ENCODE measurements around the gene TULP4.
A peak's percentile ranks its signal among the peaks of the same experiment; 100 is the strongest.

Gene TULP4

DNA sequence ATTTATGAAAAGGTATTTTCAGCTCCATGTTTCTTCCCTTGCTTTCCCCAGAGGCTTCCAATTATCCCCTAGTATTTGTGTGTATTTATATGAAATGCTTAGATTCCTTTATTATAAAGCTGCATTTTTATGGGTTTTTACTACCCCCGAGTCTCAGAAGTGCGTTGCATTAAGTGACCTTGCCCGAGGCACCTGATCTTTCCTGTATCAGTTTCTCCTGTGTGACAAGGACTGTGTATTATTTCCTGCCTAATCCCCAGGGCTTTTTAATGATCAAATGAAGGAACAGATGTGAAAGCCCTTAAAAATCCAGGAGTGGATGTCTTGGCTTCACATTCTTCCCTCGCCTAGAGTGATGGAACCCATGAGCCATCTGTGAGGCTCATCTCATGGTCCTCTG lies 118.8 kb downstream of the TULP4 start:
- ATAC-seq (replicated peaks) (no peak), DNase-seq (no peak)
- Mint-ChIP-seq H3K36me3 (peaks cover 24 to 40% of the 10 kb centered on the region in 2 donors), H3K9me3 (peaks cover 0 to 2% of the 10 kb centered on the region in 2 donors), H3K27me3 (no peaks in the 10 kb centered on the region), H3K27ac (no peak overlapping the region), H3K4me1 (peaks cover 0 to 6% of the 10 kb centered on the region in 2 donors), H3K4me3 (no peak overlapping the region)

DNA sequence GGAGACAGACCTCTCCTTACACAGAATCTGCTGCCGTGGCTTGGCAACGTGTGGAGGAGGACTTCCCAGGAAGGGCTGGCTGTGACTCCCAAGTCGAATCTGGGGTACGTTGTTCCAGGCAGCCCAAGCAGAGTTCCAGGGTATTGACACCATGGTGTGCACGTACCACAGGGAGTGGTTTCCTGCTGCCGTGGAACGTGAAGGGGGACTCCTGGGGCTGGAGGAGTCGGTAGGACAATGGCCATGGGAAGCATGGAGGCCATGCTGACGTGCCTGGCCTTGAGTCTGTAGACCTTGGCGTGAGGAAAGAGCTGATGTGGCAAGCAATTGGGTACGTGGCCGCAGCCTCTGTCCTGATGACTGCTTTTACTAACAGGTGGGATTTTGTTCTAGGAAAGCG lies 119.3 kb downstream of the TULP4 start:
- DNase-seq (no peak), ATAC-seq (replicated peaks) (no peak)
- Mint-ChIP-seq H3K27me3 (no peaks in the 10 kb centered on the region), H3K27ac (no peak overlapping the region), H3K9me3 (no peaks in the 10 kb centered on the region), H3K4me3 (no peak overlapping the region), H3K36me3 (peaks cover 23 to 36% of the 10 kb centered on the region in 2 donors), H3K4me1 (peaks cover 0 to 6% of the 10 kb centered on the region in 2 donors)

DNA sequence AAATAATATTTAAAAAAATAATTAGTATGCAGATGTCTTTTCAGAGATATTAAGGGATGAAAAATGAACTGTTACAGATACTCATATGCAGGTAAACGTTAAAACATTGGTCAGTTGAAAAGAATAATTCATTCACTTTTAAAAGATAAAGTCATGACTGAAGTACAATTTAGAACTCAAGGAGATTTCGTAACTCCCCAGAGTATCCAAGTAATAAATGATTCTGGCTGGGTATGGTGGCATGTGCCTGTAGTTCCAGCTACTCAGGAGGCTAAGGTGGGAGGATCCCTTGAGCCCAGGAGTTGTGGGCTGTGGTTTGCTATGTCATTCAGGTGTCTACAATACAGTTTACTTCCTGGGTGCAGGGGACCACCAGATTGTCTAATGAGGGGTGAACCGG lies 125.3 kb downstream of the TULP4 start:
- DNase-seq, result no peak
- Mint-ChIP-seq H3K4me3 (no peak overlapping the region), H3K27me3 (no peaks in the 10 kb centered on the region), H3K4me1 (peaks cover 6 to 12% of the 10 kb centered on the region in 2 donors), H3K9me3 (no peaks in the 10 kb centered on the region), H3K27ac (no peak overlapping the region), H3K36me3 (peaks cover 18 to 29% of the 10 kb centered on the region in 2 donors)
- no peak for ATAC-seq (replicated peaks)

DNA sequence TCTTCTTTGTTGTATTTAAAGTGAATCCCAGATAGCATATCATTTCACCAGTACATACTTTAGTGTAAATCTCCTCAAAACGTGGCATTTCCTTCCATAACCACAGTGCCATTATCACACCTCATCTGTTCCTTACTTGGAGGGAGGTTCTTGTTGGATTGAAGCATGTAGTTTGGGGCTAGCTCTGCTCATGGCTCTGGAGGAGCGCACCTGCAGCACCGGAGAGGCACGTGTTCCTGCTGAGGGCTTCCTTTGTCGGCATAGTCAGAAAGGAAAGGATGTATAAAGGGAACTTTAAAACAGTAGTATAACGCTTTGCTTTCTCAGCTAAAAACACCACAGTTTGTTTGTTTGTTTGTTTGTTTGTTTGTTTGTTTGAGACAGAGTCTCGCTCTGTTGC lies 126.0 kb downstream of the TULP4 start:
- Mint-ChIP-seq H3K27ac (no peak overlapping the region), H3K27me3 (no peaks in the 10 kb centered on the region), H3K9me3 (no peaks in the 10 kb centered on the region), H3K4me1 (peaks cover 6 to 12% of the 10 kb centered on the region in 2 donors), H3K4me3 (no peak overlapping the region), H3K36me3 (peaks cover 20 to 35% of the 10 kb centered on the region in 2 donors)
- DNase-seq (no peak), ATAC-seq (replicated peaks) (no peak)

DNA sequence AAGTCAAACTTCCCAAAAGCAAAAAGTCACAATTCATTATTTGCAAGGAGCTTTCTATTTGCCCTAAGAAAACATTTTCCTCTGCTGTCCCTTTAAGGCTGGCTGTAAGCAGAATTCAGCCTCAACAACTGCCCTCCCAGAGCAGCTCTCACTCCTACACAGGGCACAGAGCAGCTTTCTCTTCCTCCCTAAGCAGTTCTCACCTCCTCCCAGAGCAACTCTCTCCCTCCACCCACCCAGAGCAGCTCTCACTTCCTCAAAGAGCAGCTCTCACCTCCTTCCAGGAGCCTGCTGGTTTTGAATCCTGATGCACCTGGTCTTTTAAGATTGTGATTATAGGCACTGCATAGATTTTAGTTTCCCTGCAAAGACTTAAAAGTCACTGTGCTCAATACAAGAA lies 127.0 kb downstream of the TULP4 start:
- DNase-seq (peak; percentile 66), ATAC-seq (replicated peaks) (peak; percentile 100)
- peaks cover 6 to 12% of the 10 kb centered on the region in 2 donors for H3K4me1 Mint-ChIP-seq
- no peaks in the 10 kb centered on the region for H3K9me3 Mint-ChIP-seq
- no peak overlapping the region for H3K27ac Mint-ChIP-seq
- H3K27me3 Mint-ChIP-seq, result no peaks in the 10 kb centered on the region
- no peak overlapping the region for H3K4me3 Mint-ChIP-seq
- peaks cover 24 to 37% of the 10 kb centered on the region in 2 donors for H3K36me3 Mint-ChIP-seq

DNA sequence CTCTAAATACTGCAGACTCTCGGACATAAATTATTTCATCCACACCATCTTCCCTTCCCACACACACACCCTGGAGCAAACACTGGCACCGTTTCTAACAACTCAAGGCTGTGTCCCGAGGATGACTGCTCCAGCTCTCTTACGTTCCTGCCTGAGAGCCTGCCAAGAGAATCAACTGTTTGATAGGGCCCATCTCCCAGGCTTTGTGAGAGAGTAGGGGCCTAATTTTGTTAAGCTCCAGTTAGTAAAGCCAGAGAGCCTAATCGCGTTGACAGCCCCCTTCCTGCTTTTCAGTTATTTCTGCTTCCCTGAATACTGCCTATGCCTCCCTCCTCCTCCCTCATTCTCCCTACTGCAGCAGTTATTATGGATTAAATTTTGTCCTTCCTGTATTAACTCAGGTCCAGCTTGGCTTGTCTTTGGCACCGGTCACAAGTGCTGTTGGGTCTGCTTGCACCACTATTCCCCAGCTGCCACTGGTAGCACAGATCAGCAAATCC lies 129.5 kb downstream of the TULP4 start:
- H3K4me1 Mint-ChIP-seq, result peaks cover 4 to 12% of the 10 kb centered on the region in 2 donors
- peaks cover 21 to 36% of the 10 kb centered on the region in 2 donors for H3K36me3 Mint-ChIP-seq
- DNase-seq (no peak), ATAC-seq (replicated peaks) (no peak)
- H3K27ac Mint-ChIP-seq, result peak overlapping the region; percentile 42
- no peaks in the 10 kb centered on the region for H3K27me3 Mint-ChIP-seq
- H3K9me3 Mint-ChIP-seq, result peaks cover 0 to 3% of the 10 kb centered on the region in 2 donors
- H3K4me3 Mint-ChIP-seq, result no peak overlapping the region

DNA sequence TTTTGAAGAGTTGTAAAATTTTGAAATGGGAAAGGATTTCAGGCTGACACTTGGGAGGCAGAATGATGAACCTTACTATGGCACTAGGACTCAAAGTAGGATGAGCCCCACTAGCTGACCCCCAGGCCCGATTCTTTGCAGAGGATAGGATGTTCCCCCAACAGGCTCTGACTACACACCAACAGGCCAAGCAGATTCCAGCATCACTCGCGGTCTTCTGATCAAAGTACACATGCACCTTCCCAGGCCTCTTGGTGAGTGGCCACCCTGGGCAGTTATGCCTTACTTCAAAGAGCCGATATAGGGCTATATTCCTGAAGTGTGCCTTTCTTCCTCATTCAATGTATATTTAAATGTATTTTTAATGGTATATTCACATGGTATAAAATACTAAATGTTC lies 130.0 kb downstream of the TULP4 start:
- H3K36me3 Mint-ChIP-seq, result peaks cover 21 to 38% of the 10 kb centered on the region in 2 donors
- no peak overlapping the region for H3K27ac Mint-ChIP-seq
- no peaks in the 10 kb centered on the region for H3K27me3 Mint-ChIP-seq
- peaks cover 0 to 3% of the 10 kb centered on the region in 2 donors for H3K9me3 Mint-ChIP-seq
- H3K4me1 Mint-ChIP-seq, result peaks cover 4 to 12% of the 10 kb centered on the region in 2 donors
- no peak overlapping the region for H3K4me3 Mint-ChIP-seq
- ATAC-seq (replicated peaks), result no peak
- no peak for DNase-seq

DNA sequence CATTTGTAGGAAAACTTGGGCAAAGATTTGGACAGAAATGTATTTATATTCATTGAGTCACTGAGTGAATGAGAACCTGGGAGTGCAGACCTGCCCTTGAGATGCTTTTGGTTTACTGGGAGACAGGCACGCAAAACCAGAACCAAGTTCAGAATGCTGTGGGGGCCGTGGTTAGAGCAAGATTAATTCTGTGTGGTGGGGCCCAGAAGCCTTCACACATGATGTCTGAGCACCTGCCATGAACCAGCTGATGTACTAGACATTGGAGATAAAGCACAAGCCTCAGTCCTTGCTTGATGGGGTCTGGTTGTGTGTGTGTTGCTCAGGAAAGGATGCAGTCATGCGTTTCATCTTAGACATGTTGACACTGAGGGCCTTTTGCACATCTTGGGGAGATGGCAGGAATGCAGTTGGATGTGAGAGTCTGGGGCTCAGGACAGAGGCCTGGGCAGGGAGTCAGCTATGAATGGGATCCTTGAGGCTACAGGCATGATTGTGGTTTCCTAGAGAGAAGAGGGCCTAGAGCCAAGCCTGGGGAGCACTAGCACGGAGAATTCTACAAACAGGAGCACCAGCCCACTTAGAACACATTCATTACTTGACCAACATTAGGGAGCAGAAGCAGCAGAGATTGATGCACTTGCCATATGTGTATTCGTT lies 133.3 kb downstream of the TULP4 start:
- Mint-ChIP-seq H3K4me1 (peaks cover 0 to 1% of the 10 kb centered on the region in 2 donors), H3K36me3 (peaks cover 28 to 50% of the 10 kb centered on the region in 2 donors), H3K4me3 (no peak overlapping the region), H3K9me3 (peaks cover 0 to 3% of the 10 kb centered on the region in 2 donors), H3K27ac (peak overlapping the region; percentile 59), H3K27me3 (no peaks in the 10 kb centered on the region)
- no peak for DNase-seq
- no peak for ATAC-seq (replicated peaks)

DNA sequence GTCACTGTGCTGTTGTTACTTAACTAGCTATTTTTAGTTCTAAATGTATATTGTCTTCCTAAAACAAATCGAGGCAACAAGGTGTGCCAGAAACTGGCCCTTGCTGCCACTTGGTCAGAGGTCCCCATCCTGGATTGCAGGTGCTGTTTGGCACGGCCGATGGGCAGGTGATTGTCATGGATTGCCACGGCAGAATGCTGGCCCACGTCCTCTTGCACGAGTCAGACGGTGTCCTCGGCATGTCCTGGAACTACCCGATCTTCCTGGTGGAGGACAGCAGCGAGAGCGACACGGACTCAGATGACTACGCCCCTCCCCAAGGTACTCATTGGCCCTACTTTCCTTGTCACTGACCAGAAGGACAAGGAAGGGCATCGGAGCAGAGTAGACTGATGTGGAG lies 136.6 kb downstream of the TULP4 start:
- no peak overlapping the region for H3K4me3 Mint-ChIP-seq
- no peak for ATAC-seq (replicated peaks)
- H3K4me1 Mint-ChIP-seq, result peaks cover 0 to 1% of the 10 kb centered on the region in 2 donors
- no peaks in the 10 kb centered on the region for H3K27me3 Mint-ChIP-seq
- no peak overlapping the region for H3K27ac Mint-ChIP-seq
- H3K36me3 Mint-ChIP-seq, result peaks cover 30 to 48% of the 10 kb centered on the region in 2 donors
- DNase-seq, result no peak
- H3K9me3 Mint-ChIP-seq, result peaks cover 0 to 3% of the 10 kb centered on the region in 2 donors

DNA sequence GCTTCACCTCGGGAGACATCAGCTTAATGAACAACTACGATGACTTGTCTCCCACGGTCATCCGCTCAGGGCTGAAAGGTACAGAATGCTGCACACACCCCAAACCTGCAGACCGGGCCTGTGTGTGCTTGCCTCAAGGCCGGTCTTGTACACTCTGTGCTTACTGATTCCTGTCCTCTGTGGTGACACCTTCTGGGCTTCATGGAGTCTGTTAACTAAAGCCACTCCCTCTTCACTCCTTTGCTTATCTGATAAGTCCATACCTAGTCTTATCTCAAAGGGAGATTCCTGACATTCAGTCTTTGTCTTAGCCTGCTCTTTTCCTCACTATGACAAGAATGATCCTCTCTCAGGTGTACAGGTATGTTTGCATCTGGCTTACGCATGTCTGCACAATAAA lies 139.9 kb downstream of the TULP4 start:
- Mint-ChIP-seq H3K27me3 (no peaks in the 10 kb centered on the region), H3K27ac (no peak overlapping the region), H3K36me3 (peaks cover 33 to 38% of the 10 kb centered on the region in 2 donors), H3K4me1 (no peaks in the 10 kb centered on the region), H3K4me3 (no peak overlapping the region), H3K9me3 (no peaks in the 10 kb centered on the region)
- DNase-seq (no peak), ATAC-seq (replicated peaks) (no peak)

DNA sequence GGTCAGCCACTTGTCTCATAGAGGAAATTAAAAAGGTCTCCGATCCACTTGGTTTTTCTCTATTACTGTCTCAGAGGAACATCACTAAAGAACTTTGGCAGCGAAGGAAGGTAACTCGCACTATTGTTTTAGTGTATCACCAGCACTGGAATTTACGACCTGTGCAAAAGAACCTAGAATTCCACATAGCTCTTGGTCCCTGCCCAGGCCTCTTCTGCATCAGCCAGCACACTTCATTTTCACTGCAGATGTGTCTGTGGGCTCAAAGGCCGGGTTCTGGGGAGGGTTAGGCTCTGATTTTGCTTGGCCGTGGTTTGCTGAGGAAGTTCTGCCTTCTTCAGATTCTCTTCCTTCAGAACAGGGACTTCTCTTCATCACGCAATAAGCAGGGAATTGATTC lies 144.9 kb downstream of the TULP4 start:
- no peak overlapping the region for H3K27ac Mint-ChIP-seq
- peaks cover 3 to 12% of the 10 kb centered on the region in 2 donors for H3K4me1 Mint-ChIP-seq
- peaks cover 32 to 44% of the 10 kb centered on the region in 2 donors for H3K36me3 Mint-ChIP-seq
- DNase-seq, result no peak
- ATAC-seq (replicated peaks), result no peak
- no peaks in the 10 kb centered on the region for H3K9me3 Mint-ChIP-seq
- H3K27me3 Mint-ChIP-seq, result no peaks in the 10 kb centered on the region
- no peak overlapping the region for H3K4me3 Mint-ChIP-seq

DNA sequence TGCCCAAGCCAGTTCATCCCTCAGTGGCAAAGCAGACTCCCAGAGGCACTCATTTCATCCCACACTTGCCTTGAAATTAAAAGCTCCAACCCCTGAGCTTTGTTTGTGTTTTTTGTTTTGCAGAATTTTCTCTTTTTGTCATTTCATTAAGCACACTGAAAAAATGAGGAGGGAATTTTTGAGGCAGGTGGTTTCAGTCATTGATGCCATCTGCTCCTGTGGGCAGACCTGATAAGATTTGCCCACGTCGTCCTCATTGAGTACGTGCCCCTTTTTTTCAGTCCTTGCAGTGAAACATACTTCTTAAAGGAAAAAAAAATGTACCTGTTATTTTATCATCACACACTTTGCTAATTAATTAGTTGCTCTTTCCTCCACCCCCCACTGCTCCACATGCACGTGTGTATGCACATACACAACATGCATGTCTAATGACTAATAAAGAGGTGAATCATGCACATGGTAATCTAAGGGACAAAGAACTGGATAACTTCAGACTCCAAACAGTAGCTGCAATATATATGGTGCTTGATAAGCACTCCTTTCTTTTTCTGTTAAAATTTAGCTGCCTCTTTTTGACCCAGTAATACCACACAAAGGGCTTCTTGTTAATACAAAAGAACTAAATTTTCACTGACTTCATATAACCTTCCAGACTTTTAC lies 145.5 kb downstream of the TULP4 start:
- no peaks in the 10 kb centered on the region for H3K27me3 Mint-ChIP-seq
- no peak overlapping the region for H3K4me3 Mint-ChIP-seq
- H3K36me3 Mint-ChIP-seq, result peaks cover 32 to 41% of the 10 kb centered on the region in 2 donors
- H3K27ac Mint-ChIP-seq, result peak overlapping the region; percentile 47
- peaks cover 3 to 12% of the 10 kb centered on the region in 2 donors for H3K4me1 Mint-ChIP-seq
- no peaks in the 10 kb centered on the region for H3K9me3 Mint-ChIP-seq
- ATAC-seq (replicated peaks) (no peak), DNase-seq (no peak)

DNA sequence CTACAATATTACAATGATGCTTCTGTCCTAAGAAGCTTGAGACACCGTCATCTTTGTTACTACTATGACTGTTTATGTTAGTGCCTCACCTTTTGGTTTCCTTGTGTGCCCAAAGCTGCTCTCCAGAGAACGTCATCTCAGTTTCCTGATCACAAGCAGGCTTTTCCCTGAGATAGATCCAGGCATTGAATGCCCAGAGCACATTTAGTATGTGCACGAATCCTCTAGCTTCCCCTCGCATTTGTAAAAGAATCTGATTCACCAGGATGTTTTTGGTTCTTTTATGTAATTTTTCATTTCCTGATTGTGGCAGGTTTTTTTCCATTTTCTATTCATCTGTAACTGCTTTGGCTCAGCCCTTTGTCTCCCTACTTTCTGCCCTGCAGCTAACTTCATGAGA lies 147.5 kb downstream of the TULP4 start:
- Mint-ChIP-seq H3K4me3 (no peak overlapping the region), H3K9me3 (no peaks in the 10 kb centered on the region), H3K27ac (no peak overlapping the region), H3K36me3 (peaks cover 37 to 51% of the 10 kb centered on the region in 2 donors), H3K27me3 (no peaks in the 10 kb centered on the region), H3K4me1 (peaks cover 3 to 12% of the 10 kb centered on the region in 2 donors)
- ATAC-seq (replicated peaks) (no peak), DNase-seq (no peak)

DNA sequence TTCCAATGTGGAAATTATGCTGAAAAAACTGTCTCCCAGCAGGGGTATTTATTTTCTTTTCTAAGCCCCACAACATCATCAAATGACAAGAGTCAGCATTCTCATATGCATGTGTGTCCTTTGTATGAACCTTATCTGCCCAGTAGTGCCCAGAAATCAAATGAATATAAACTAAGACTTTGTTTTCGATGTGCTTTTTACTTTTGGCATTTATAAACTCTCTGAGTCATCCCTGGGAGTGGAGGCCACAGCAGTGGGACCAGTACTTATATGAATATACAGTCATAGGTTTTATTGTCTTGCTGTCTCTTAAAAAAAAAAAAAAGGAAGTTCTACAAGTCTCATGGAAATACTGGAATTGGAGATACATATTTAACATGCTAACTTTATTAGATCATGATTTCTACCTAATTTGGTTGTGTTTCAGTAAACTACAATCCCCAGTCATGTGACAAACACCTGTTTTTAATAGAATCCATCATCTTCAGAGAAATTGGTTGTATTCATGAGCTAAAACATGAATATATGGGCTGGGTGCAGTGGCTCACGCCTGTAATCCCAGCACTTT lies 148.4 kb downstream of the TULP4 start:
- no peak for ATAC-seq (replicated peaks)
- Mint-ChIP-seq H3K27me3 (no peaks in the 10 kb centered on the region), H3K4me3 (no peak overlapping the region), H3K9me3 (no peaks in the 10 kb centered on the region), H3K4me1 (peaks cover 3 to 12% of the 10 kb centered on the region in 2 donors), H3K27ac (no peak overlapping the region), H3K36me3 (peaks cover 40 to 53% of the 10 kb centered on the region in 2 donors)
- no peak for DNase-seq

DNA sequence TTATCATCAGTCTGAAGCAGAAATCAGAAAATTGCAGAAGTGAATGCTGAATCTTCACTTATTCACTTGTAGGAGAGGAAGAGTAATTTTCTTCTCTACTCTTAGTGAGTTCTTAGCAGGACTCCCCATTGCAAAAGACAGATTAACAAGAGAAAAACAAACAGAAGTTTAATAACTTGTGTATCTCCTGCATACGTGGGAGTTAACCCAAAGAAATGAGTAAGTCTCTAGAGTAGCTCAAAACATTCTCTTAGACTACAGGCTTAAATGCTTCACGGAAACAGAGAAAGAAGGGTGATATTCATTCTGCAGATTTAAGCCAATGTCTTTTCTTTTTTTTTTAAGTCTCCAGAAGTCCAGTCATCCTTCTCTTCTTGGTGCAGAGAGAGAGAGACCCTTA lies 149.7 kb downstream of the TULP4 start:
- ATAC-seq (replicated peaks) (no peak), DNase-seq (no peak)
- Mint-ChIP-seq H3K27me3 (no peaks in the 10 kb centered on the region), H3K36me3 (peaks cover 38 to 57% of the 10 kb centered on the region in 2 donors), H3K27ac (no peak overlapping the region), H3K4me3 (no peak overlapping the region), H3K4me1 (peaks cover 3 to 12% of the 10 kb centered on the region in 2 donors), H3K9me3 (no peaks in the 10 kb centered on the region)

Measured in stimulated activated naive B cell treated with anti-CD40 and anti-IgM and Interleukin-4, amounts not matched to agents 10 μg/mL and 1 μg/mL and 100 μg/mL, for 72 hours (primary cell).